ENCODE results near the gene KLF1. TPM values are rescaled to one million over a fixed set of nuclear protein-coding genes. Genes with fewer than 3 reads are reported as not detected.
"Not testable (repeated sequence)": the region's sequence is repeated elsewhere in the genome, so short reads cannot be mapped to it uniquely, and the experiment has no call there.

KLF1 gene
- total RNA-seq, 4 donors from 2014 or later: 0.69 TPM; not detected in 3

- no peak for TF ChIP-seq CTCF (IDR thresholded peaks at IDR 0.05)
- peak; percentile 90 for DNase-seq (ENCODE audit: low spot score)
- peak; percentile 98 for ATAC-seq (ENCODE audit: low FRiP score)
Measured at GRCh38 chr19:12890787-12891552, 4.0 kb upstream of the KLF1 start, which contains the start of gene GCDH. Gene GCDH (plus strand): TSS chr19:12891160. CDS start chr19:12891305, 145 bp downstream.

GRCh38 chr19:12890299-12890786 is 3.3 kb upstream of the KLF1 start:
- ATAC-seq (ENCODE audit: low FRiP score); DNase-seq (ENCODE audit: low spot score): not testable (repeated sequence)

GRCh38 chr19:12888006-12888603 is 1.1 kb upstream of the KLF1 start:
- no peak for TF ChIP-seq CTCF (IDR thresholded peaks at IDR 0.05)
- DNase-seq (ENCODE audit: low spot score) (no peak), ATAC-seq (ENCODE audit: low FRiP score) (no peak)

GRCh38 chr19:12886651-12886968 is 391 bp downstream of the KLF1 start:
- ATAC-seq (ENCODE audit: low FRiP score) (no peak), DNase-seq (ENCODE audit: low spot score) (no peak)
- TF ChIP-seq CTCF (IDR thresholded peaks at IDR 0.05): no peak

GRCh38 chr19:12885749-12886650 is 1.0 kb downstream of the KLF1 start:
- DNase-seq (ENCODE audit: low spot score): no peak
- TF ChIP-seq CTCF (IDR thresholded peaks at IDR 0.05): no peak
- no peak for ATAC-seq (ENCODE audit: low FRiP score)

- DNase-seq (ENCODE audit: low spot score) (no peak), ATAC-seq (ENCODE audit: low FRiP score) (no peak)
- TF ChIP-seq CTCF (IDR thresholded peaks at IDR 0.05): no peak
Measured at GRCh38 chr19:12884926-12885748, 1.9 kb downstream of the KLF1 start.
